ENCODE measurements around the gene FBXL14. TPM values are rescaled to one million over a fixed set of nuclear protein-coding genes. Genes with fewer than 3 reads are reported as not detected.

Gene FBXL14
- total RNA-seq, 2 donors from 2014 or later = 6.3 to 11.3 TPM

GRCh38 chr12:1575408-1576401, 18.7 kb downstream of the FBXL14 start:
- Histone ChIP-seq H3K4me3 (peak overlapping the region in 1 of 2 donors; percentile 18), H3K27ac (peak overlapping the region; percentile 61 to 64)
- no peak for TF ChIP-seq CTCF (IDR thresholded peaks at IDR 0.05)

GRCh38 chr12:1574865-1575259, 19.5 kb downstream of the FBXL14 start:
- no peaks in the 10 kb centered on the region for H3K9me3 ChIP-seq

More at GRCh38 chr12:1575408-1576401, 18.7 kb downstream of the FBXL14 start:
- DNase-seq (ENCODE audit: low spot score) = no peak
- Histone ChIP-seq H3K36me3 (no peaks in the 10 kb centered on the region), H3K27me3 (no peaks in the 10 kb centered on the region), H3K4me1 (peaks cover 0 to 33% of the 10 kb centered on the region in 2 donors), H3K9me3 (no peaks in the 10 kb centered on the region)

GRCh38 chr12:1573960-1574864, 20.2 kb downstream of the FBXL14 start:
- no peak for DNase-seq (ENCODE audit: low spot score)
- no peaks in the 10 kb centered on the region for H3K27me3 ChIP-seq
- no peak overlapping the region for H3K27ac ChIP-seq
- no peaks in the 10 kb centered on the region for H3K36me3 ChIP-seq
- no peak overlapping the region for H3K4me3 ChIP-seq
- peaks cover 0 to 33% of the 10 kb centered on the region in 2 donors for H3K4me1 ChIP-seq
- no peak for TF ChIP-seq CTCF (IDR thresholded peaks at IDR 0.05)
- no peaks in the 10 kb centered on the region for H3K9me3 ChIP-seq

More at GRCh38 chr12:1574865-1575259, 19.5 kb downstream of the FBXL14 start:
- Histone ChIP-seq H3K36me3 (no peaks in the 10 kb centered on the region), H3K4me3 (no peak overlapping the region), H3K4me1 (peaks cover 0 to 33% of the 10 kb centered on the region in 2 donors), H3K27ac (no peak overlapping the region), H3K27me3 (no peaks in the 10 kb centered on the region)
- DNase-seq (ENCODE audit: low spot score) = no peak
- no peak for TF ChIP-seq CTCF (IDR thresholded peaks at IDR 0.05)

GRCh38 chr12:1572731-1573130, 21.6 kb downstream of the FBXL14 start:
- H3K27ac ChIP-seq = no peak overlapping the region
- H3K36me3 ChIP-seq = no peaks in the 10 kb centered on the region
- peaks cover 0 to 33% of the 10 kb centered on the region in 2 donors for H3K4me1 ChIP-seq
- H3K4me3 ChIP-seq = no peak overlapping the region
- no peak for TF ChIP-seq CTCF (IDR thresholded peaks at IDR 0.05)
- no peaks in the 10 kb centered on the region for H3K27me3 ChIP-seq
- H3K9me3 ChIP-seq = no peaks in the 10 kb centered on the region
- DNase-seq (ENCODE audit: low spot score) = no peak

GRCh38 chr12:1567852-1568251, 26.5 kb downstream of the FBXL14 start:
- no peaks in the 10 kb centered on the region for H3K9me3 ChIP-seq
- H3K36me3 ChIP-seq = no peaks in the 10 kb centered on the region
- DNase-seq (ENCODE audit: low spot score) = no peak
- TF ChIP-seq CTCF (IDR thresholded peaks at IDR 0.05) = no peak
- H3K4me1 ChIP-seq = no peaks in the 10 kb centered on the region
- H3K4me3 ChIP-seq = no peak overlapping the region
- H3K27ac ChIP-seq = no peak overlapping the region
- H3K27me3 ChIP-seq = no peaks in the 10 kb centered on the region
